T-helper 2 cell treated with Interferon-gamma antibody and Interleukin-4, amounts not matched to agents 5 μg/mL and 100 μg/mL, for 36 hours (primary cell): Measurements from ENCODE around the gene PRDM16.

Experiments used
- DNase-seq: peaks from one replicate; pipeline ENCODE4 v3.0.0; 2021; ENCODE audit warnings: low spot score
- H3K27ac Mint-ChIP-seq: one replicate; pipeline ENCODE4 v1.8.0; 2021; ENCODE audit warnings: mild to moderate bottlenecking, mixed read lengths
- H3K27me3 Mint-ChIP-seq: one replicate; pipeline ENCODE4 v1.8.0; 2021; ENCODE audit warnings: low read depth, mixed read lengths
- H3K36me3 Mint-ChIP-seq: one replicate; pipeline ENCODE4 v1.8.0; 2021; ENCODE audit warnings: low read depth, mixed read lengths
- H3K4me1 Mint-ChIP-seq: one replicate; pipeline ENCODE4 v1.8.0; 2021; ENCODE audit warnings: low read depth, mixed read lengths
- H3K4me3 Mint-ChIP-seq: one replicate; pipeline ENCODE4 v1.8.0; 2022; ENCODE audit warnings: mild to moderate bottlenecking, moderate library complexity, mixed read lengths
- H3K9me3 Mint-ChIP-seq: one replicate; pipeline ENCODE4 v1.8.0; 2021; ENCODE audit warnings: mixed read lengths

Gene PRDM16

GRCh38 chr1:3433596-3434320 lies 364.8 kb downstream of the PRDM16 start:
- no peaks in the 10 kb centered on the region for H3K4me1 Mint-ChIP-seq
- H3K9me3 Mint-ChIP-seq = no peaks in the 10 kb centered on the region
- H3K27me3 Mint-ChIP-seq = no peaks in the 10 kb centered on the region
- no peak overlapping the region for H3K27ac Mint-ChIP-seq
- no peak overlapping the region for H3K4me3 Mint-ChIP-seq
- DNase-seq = no peak
- no peaks in the 10 kb centered on the region for H3K36me3 Mint-ChIP-seq

DNA sequence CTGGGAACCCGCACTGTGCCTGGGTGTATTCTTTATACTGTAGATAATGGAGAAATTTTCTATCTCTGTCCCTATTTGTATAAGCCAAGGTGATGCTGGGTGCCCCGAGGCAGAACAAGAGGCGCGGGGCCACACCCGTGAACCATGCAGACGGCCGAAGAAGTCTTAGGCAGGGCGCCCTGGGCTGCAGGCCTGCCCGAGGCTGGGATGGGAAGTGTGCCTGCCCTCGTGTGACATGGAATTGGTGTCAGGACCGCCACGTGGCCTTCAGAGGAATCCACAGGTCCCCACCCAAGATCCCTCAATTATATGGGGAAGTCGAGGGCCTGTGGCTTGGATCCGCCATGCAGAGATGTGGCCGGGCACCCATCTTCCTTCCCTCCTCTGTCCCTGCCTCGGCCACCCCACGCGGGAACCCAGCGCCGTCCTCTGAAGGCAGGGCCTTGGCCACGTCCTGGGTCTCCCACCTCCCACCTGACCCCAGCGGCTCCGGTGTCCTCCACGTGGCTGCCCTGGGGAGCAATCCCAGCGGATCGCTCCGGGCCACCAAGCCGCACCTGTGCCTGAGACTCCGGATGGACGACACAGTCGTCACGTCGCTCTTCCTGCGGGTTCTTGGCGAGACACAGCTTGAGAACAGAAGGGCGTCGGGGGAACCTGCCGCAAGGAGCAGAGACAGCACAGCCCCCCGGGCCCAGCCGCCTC lies 365.6 kb downstream of the PRDM16 start:
- no peaks in the 10 kb centered on the region for H3K9me3 Mint-ChIP-seq
- no peaks in the 10 kb centered on the region for H3K36me3 Mint-ChIP-seq
- H3K27me3 Mint-ChIP-seq = no peaks in the 10 kb centered on the region
- no peak overlapping the region for H3K4me3 Mint-ChIP-seq
- no peak overlapping the region for H3K27ac Mint-ChIP-seq
- DNase-seq = no peak
- no peaks in the 10 kb centered on the region for H3K4me1 Mint-ChIP-seq

GRCh38 chr1:3435666-3436065 lies 366.7 kb downstream of the PRDM16 start:
- Mint-ChIP-seq H3K36me3 (no peaks in the 10 kb centered on the region), H3K4me3 (no peak overlapping the region), H3K27ac (no peak overlapping the region), H3K4me1 (no peaks in the 10 kb centered on the region), H3K9me3 (no peaks in the 10 kb centered on the region), H3K27me3 (no peaks in the 10 kb centered on the region)
- no peak for DNase-seq

DNA sequence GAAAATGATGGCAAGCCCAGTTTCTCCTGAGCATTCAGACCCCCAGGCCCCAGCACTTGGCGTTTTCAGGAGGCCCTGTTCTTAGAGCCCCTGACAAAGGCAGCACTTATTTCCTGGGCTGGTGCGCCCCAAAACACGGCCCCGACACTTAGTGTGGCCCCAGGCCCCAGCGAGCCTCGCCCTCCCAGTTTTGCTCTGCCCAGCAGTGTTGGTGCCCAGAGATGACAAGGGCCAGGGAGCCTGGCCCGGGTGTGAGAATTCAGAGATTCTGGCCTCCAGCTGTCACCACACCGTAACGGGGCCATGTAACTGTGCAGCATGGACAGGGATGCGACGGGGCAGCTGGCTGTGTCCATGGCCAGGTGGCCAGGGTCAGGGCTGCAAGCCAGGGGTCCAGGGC lies 367.4 kb downstream of the PRDM16 start:
- H3K4me1 Mint-ChIP-seq = no peaks in the 10 kb centered on the region
- no peak overlapping the region for H3K4me3 Mint-ChIP-seq
- no peak for DNase-seq
- no peaks in the 10 kb centered on the region for H3K27me3 Mint-ChIP-seq
- H3K36me3 Mint-ChIP-seq = no peaks in the 10 kb centered on the region
- H3K9me3 Mint-ChIP-seq = no peaks in the 10 kb centered on the region
- H3K27ac Mint-ChIP-seq = no peak overlapping the region

DNA sequence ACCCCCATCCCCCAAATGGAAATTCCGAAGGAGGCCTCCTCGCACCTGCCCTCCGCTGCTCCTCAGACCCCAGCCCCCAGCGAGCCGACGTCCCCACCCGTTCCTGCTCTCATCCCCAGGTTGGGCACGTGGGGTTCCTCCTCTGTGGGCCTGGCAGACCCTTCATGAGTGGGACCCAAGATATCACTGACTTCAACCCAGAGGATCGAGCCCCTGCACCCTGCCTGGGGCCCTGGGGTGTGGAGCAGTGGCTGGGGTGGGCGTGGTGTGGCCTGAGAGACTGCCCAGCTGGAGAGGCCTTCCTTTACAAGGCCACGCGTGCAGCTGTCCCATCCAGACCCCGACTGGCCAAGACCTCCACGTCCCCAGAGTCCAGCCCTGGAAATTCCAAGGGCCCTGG lies 367.9 kb downstream of the PRDM16 start:
- H3K27ac Mint-ChIP-seq = no peak overlapping the region
- H3K9me3 Mint-ChIP-seq = no peaks in the 10 kb centered on the region
- no peaks in the 10 kb centered on the region for H3K36me3 Mint-ChIP-seq
- DNase-seq = no peak
- no peaks in the 10 kb centered on the region for H3K4me1 Mint-ChIP-seq
- no peak overlapping the region for H3K4me3 Mint-ChIP-seq
- H3K27me3 Mint-ChIP-seq = no peaks in the 10 kb centered on the region

- Mint-ChIP-seq H3K36me3 (no peaks in the 10 kb centered on the region), H3K27ac (no peak overlapping the region), H3K9me3 (no peaks in the 10 kb centered on the region), H3K4me1 (no peaks in the 10 kb centered on the region), H3K27me3 (no peaks in the 10 kb centered on the region), H3K4me3 (no peak overlapping the region)
- no peak for DNase-seq
Measured at GRCh38 chr1:3438661-3439180, 369.7 kb downstream of the PRDM16 start.

GRCh38 chr1:3439346-3440299 lies 370.6 kb downstream of the PRDM16 start:
- no peak for DNase-seq

DNA sequence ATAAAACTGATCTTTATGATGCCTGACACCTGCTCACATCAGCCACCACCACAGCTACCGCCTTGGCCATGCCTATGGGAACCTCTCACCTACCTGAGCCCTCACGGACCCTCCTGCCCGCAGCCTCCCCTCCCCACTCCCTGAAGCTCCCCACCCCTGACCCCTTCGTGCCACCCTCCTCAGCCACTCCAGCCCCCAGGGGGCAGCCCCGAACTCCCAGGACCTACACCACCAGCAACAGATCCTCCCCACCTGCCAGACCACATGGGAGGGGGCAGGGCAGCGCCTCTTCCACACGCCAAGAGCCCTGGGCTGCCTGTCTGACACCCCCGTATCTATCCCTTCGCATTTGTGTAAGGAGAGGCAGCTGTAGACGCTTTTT lies 371.3 kb downstream of the PRDM16 start:
- Mint-ChIP-seq H3K4me1 (no peaks in the 10 kb centered on the region), H3K4me3 (no peak overlapping the region), H3K9me3 (no peaks in the 10 kb centered on the region), H3K27me3 (no peaks in the 10 kb centered on the region), H3K36me3 (no peaks in the 10 kb centered on the region), H3K27ac (no peak overlapping the region)
- no peak for DNase-seq

More at GRCh38 chr1:3439346-3440299, 370.6 kb downstream of the PRDM16 start:
- Mint-ChIP-seq H3K4me1 (no peaks in the 10 kb centered on the region), H3K9me3 (no peaks in the 10 kb centered on the region), H3K4me3 (no peak overlapping the region), H3K36me3 (no peaks in the 10 kb centered on the region), H3K27me3 (no peaks in the 10 kb centered on the region), H3K27ac (no peak overlapping the region)

DNA sequence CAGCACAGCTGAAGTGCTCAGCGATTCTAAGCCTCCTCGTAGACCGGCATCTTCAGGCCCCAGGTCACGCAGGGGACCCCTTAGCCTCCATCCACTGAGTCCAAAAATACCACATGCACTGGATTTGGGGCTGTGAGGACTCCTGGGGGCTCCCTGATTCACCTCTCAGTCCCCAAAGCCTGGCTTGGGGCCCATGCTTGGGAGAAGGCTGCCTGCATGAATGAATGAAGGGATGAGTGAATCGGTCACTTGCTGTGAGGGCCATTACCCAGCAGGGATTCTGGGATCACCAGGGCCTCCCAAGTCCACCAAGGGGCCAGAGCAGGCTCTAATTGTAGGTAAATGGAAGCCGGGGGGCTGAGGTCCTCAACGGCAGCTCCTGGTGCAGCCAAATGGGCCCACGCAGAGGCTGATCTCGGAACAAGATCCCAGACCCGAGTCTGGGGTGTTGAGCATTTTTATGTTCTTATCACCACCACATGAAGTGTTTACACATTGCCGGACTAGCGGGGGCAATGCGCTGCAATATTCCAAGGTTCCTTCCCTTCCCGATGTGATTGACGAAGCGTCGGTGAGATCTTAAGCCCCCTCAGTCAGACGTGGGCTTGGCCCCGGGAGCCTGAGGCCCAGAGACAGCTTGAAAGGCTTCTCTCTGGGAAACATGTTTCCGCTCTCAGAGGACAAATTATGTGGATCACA lies 371.9 kb downstream of the PRDM16 start:
- no peak overlapping the region for H3K4me3 Mint-ChIP-seq
- no peaks in the 10 kb centered on the region for H3K27me3 Mint-ChIP-seq
- DNase-seq = no peak
- no peak overlapping the region for H3K27ac Mint-ChIP-seq
- H3K4me1 Mint-ChIP-seq = no peaks in the 10 kb centered on the region
- H3K36me3 Mint-ChIP-seq = no peaks in the 10 kb centered on the region
- H3K9me3 Mint-ChIP-seq = no peaks in the 10 kb centered on the region

DNA sequence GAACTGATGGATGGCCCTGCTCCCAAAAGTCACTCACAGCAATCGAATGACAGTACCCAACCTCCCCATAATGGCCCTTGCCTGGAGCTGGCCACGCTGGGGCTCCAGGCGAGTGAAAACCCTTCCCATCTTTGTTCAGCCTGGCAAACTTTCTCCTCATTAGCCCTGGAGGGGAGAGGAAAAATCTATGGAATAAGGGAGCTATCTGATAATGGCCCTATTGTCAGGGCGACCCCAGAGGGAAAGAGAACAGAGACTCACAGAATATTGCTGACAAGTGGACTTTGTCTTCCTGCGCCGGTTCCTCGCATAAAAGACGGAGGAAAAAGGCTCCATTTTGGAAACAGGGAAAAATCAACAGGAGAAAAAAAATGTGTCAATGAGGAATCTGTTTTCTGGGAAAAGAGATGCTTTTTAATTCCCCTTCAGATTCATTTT lies 372.4 kb downstream of the PRDM16 start:
- DNase-seq = no peak
- no peaks in the 10 kb centered on the region for H3K27me3 Mint-ChIP-seq
- H3K27ac Mint-ChIP-seq = no peak overlapping the region
- H3K4me1 Mint-ChIP-seq = no peaks in the 10 kb centered on the region
- H3K9me3 Mint-ChIP-seq = no peaks in the 10 kb centered on the region
- H3K4me3 Mint-ChIP-seq = no peak overlapping the region
- no peaks in the 10 kb centered on the region for H3K36me3 Mint-ChIP-seq

DNA sequence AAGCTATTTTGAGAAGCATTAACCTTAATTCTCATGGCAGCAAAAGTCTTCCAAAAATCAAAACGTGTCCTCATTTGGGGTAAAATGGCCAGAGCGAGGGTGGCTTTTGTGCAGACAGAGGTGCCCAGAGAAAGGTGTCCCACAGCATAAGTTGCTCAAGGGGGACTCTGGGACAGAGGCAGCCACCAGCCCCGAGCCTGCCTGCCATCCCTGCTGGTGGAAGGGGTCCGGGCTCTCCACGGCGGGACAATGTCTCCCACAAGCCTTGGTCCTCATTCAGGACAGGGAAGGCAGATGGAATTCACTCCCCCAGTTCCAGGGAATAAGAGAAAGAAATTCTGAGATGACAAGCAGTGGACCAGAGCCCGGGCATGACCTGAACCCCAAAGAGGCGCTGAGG lies 372.9 kb downstream of the PRDM16 start:
- DNase-seq = no peak
- Mint-ChIP-seq H3K36me3 (no peaks in the 10 kb centered on the region), H3K9me3 (no peaks in the 10 kb centered on the region), H3K4me1 (no peaks in the 10 kb centered on the region), H3K27me3 (no peaks in the 10 kb centered on the region), H3K4me3 (no peak overlapping the region), H3K27ac (no peak overlapping the region)

DNA sequence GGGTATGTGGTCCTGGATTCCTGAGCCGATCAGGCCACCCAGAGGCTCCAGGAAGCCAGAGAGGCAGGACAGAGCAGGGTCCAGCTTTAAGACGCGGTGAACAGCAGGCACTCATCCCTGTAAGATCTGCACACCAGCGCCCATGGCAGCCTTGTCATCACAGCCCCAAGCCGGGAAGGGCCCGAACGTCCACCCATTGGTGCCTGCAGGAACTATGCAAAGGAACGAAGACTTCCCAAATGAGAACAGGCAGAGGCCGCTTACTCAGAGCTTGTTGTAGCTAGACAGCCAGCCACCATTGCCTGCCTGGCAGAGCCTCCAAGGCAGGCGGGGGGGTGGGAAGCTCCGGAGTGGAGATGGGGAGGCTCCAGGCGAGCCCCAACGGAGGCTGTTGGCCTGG lies 373.3 kb downstream of the PRDM16 start:
- no peak overlapping the region for H3K27ac Mint-ChIP-seq
- H3K4me1 Mint-ChIP-seq = no peaks in the 10 kb centered on the region
- H3K27me3 Mint-ChIP-seq = no peaks in the 10 kb centered on the region
- H3K4me3 Mint-ChIP-seq = no peak overlapping the region
- H3K36me3 Mint-ChIP-seq = no peaks in the 10 kb centered on the region
- DNase-seq = no peak
- H3K9me3 Mint-ChIP-seq = no peaks in the 10 kb centered on the region

DNA sequence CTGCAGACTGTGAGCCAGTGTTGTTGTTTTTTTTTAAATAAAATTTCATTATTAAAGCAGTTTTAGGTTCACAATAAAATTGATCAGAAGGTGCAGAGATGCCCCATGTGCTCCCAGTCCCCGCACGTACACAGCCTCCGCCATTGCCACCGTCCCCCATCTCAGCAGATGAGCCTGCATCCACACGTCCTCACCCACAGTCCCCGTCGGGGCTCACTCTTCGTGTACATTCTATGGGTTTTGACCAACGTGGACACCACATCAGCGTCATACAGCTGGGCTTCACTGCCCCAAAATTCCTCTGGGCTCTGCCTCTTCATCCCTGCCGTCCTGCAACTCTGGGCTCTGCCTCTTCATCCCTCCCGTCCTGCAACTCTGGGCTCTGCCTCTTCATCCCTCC lies 373.9 kb downstream of the PRDM16 start:
- H3K27ac Mint-ChIP-seq = no peak overlapping the region
- H3K4me3 Mint-ChIP-seq = no peak overlapping the region
- H3K27me3 Mint-ChIP-seq = no peaks in the 10 kb centered on the region
- no peaks in the 10 kb centered on the region for H3K36me3 Mint-ChIP-seq
- no peak for DNase-seq
- H3K9me3 Mint-ChIP-seq = no peaks in the 10 kb centered on the region
- H3K4me1 Mint-ChIP-seq = no peaks in the 10 kb centered on the region
